ENCODE measurements around the gene METTL21A. TPM values are rescaled to one million over a fixed set of nuclear protein-coding genes. Genes with fewer than 3 reads are reported as not detected.

The METTL21A gene
- total RNA-seq, 1 donor from 2014 or later: 21.5 TPM

DNA sequence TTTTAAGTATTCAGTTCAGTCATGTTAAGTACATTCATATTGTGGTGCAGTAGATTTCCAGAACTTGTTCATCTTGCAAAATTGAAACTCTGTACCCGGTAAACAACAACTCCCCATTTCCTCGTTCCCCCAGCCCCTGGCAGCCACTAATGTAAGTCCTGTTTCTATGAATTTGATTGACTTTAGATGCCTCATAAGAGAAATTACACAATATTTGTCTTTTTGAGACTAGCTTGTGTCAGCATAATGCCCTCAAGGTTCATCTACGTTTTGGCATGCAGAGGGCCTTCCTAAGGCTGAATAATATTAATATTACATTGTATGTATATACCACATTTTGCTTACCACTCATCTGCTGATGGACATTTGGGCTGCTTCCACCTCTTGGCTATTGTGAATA, 30.9 kb downstream of the METTL21A start:
- DNase-seq (ENCODE audit: low read depth): no peak
- H3K27me3 ChIP-seq (ENCODE audit: control insufficient read depth, insufficient read depth, low read length): no peaks in the 10 kb centered on the region
- H3K4me3 ChIP-seq (ENCODE audit: low read depth, low read length): no peak overlapping the region
- H3K36me3 ChIP-seq (ENCODE audit: control insufficient read depth, insufficient read depth, low read length): no peaks in the 10 kb centered on the region
- TF ChIP-seq, protein P1, sequence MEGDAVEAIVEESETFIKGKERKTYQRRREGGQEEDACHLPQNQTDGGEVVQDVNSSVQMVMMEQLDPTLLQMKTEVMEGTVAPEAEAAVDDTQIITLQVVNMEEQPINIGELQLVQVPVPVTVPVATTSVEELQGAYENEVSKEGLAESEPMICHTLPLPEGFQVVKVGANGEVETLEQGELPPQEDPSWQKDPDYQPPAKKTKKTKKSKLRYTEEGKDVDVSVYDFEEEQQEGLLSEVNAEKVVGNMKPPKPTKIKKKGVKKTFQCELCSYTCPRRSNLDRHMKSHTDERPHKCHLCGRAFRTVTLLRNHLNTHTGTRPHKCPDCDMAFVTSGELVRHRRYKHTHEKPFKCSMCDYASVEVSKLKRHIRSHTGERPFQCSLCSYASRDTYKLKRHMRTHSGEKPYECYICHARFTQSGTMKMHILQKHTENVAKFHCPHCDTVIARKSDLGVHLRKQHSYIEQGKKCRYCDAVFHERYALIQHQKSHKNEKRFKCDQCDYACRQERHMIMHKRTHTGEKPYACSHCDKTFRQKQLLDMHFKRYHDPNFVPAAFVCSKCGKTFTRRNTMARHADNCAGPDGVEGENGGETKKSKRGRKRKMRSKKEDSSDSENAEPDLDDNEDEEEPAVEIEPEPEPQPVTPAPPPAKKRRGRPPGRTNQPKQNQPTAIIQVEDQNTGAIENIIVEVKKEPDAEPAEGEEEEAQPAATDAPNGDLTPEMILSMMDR (IDR thresholded peaks at IDR 0.05; ENCODE audit: insufficient read depth, low read length, poor library complexity, severe bottlenecking): no peak

DNA sequence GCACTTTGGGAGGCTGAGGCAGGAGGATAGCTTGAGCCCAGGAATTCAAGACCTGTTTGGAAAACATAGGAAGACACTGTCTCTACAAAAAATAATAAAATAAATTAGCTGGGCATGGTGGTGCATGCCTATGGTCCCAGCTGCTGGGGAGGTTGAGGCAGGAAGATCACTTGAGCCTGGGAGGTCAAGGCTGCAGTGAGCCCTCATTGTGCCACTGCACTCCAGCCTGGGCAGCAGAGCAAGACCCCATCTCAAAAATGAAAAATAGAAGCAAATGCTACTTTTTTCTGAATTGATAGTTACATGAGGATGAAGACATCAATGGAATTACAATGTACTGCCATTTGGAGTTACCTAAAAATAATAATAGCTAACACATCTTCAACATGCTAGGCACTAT, 31.9 kb downstream of the METTL21A start:
- TF ChIP-seq, protein P1 (IDR thresholded peaks at IDR 0.05; ENCODE audit: insufficient read depth, low read length, poor library complexity, severe bottlenecking): no peak
- no peak for DNase-seq (ENCODE audit: low read depth)
- no peak overlapping the region for H3K4me3 ChIP-seq (ENCODE audit: low read depth, low read length)
- H3K36me3 ChIP-seq (ENCODE audit: control insufficient read depth, insufficient read depth, low read length): peaks cover 1% of the 10 kb centered on the region
- H3K27me3 ChIP-seq (ENCODE audit: control insufficient read depth, insufficient read depth, low read length): no peaks in the 10 kb centered on the region

DNA sequence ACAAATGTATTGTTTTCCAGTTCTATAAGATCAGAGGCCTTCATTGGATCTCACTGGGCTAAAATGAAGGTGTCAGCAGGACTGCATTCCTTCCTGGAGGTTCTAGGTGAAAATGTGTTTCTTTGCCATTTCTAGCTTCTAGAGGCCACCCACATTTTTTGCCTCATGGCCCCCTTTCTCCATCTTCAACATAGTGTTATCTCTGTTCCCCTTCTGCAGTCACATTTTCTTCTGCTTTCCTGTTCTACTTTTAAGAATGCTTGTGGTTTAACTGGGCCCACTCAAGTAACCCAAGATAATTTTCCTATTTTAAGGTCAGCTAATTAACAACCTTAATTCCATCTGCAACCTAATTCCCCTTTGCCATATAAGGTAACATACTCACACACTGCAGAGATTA, 36.1 kb downstream of the METTL21A start:
- Histone ChIP-seq H3K4me3 (ENCODE audit: low read depth, low read length) (no peak overlapping the region), H3K36me3 (ENCODE audit: control insufficient read depth, insufficient read depth, low read length) (peaks cover 1% of the 10 kb centered on the region), H3K27me3 (ENCODE audit: control insufficient read depth, insufficient read depth, low read length) (no peaks in the 10 kb centered on the region)
- DNase-seq (ENCODE audit: low read depth): no peak
- TF ChIP-seq, protein P1 (IDR thresholded peaks at IDR 0.05; ENCODE audit: insufficient read depth, low read length, poor library complexity, severe bottlenecking): no peak

DNA sequence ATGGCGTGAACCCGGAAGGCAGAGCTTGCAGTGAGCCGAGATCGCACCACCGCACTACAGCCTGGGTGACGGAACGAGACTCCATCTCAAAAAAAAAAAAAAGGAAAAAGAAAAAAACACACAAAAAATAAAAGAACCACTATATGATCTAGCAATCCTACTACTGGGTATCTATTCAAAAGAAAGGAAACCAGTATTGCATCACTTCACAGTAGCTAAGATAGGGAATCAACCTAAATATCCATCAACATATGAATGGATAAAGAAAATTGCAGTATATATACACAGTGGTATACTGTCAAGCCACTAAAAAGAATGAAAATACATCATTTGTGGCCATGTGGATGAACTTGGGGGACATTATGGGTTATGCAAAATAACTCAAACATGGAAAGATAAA, 37.9 kb downstream of the METTL21A start:
- Histone ChIP-seq H3K36me3 (ENCODE audit: control insufficient read depth, insufficient read depth, low read length) (peaks cover 1% of the 10 kb centered on the region), H3K27me3 (ENCODE audit: control insufficient read depth, insufficient read depth, low read length) (no peaks in the 10 kb centered on the region), H3K4me3 (ENCODE audit: low read depth, low read length) (no peak overlapping the region)
- TF ChIP-seq, protein P1 (IDR thresholded peaks at IDR 0.05; ENCODE audit: insufficient read depth, low read length, poor library complexity, severe bottlenecking): no peak
- no peak for DNase-seq (ENCODE audit: low read depth)

DNA sequence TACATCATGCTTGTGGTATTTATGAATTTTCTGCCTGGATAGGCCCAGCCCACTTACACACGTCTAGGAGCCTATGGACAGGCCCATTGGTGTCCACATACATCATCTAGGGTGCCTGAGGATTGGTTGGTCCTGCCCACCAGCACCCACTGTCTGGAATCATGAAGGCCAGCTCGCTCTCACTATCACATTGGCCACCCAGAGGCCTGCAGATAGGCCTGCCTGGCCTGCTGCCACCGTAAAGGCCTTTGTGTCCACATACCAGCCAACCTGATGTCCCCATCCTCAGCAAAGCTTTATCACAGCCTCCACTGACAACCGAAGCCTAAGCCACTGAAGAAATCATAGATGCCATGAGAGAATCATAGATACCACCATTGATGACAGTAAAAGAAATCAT, 40.2 kb downstream of the METTL21A start:
- TF ChIP-seq, protein P1 (IDR thresholded peaks at IDR 0.05; ENCODE audit: insufficient read depth, low read length, poor library complexity, severe bottlenecking): no peak
- H3K4me3 ChIP-seq (ENCODE audit: low read depth, low read length): no peak overlapping the region
- no peaks in the 10 kb centered on the region for H3K27me3 ChIP-seq (ENCODE audit: control insufficient read depth, insufficient read depth, low read length)
- no peak for DNase-seq (ENCODE audit: low read depth)
- H3K36me3 ChIP-seq (ENCODE audit: control insufficient read depth, insufficient read depth, low read length): peaks cover 1% of the 10 kb centered on the region

DNA sequence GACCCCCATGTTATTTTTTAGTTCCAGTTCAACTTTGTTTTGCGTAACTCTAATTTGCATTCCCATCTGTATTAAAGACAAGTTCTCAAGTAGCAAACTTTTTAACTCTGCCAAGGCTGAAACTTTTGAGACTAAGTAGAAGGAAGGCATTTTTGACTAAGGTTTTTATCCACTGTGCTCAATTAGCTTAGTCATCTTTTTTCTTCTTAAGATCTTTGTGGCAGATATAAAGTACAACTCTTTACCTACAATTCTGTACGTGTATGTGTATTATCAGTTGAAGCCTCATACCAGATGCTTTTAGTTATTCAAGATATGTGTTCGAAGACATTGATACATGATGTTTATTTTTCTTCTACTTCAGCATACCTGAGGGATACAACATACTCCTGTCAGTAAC, 53.8 kb downstream of the METTL21A start:
- no peaks in the 10 kb centered on the region for H3K36me3 ChIP-seq (ENCODE audit: control insufficient read depth, insufficient read depth, low read length)
- no peaks in the 10 kb centered on the region for H3K27me3 ChIP-seq (ENCODE audit: control insufficient read depth, insufficient read depth, low read length)
- H3K4me3 ChIP-seq (ENCODE audit: low read depth, low read length): no peak overlapping the region
- no peak for DNase-seq (ENCODE audit: low read depth)
- TF ChIP-seq, protein P1 (IDR thresholded peaks at IDR 0.05; ENCODE audit: insufficient read depth, low read length, poor library complexity, severe bottlenecking): no peak

Data from kidney epithelial cell (primary cell).